HL-60/S4 (cell line): ENCODE measurements around the gene POLR2E.
"Not testable (repeated sequence)": the region's sequence is repeated elsewhere in the genome, so short reads cannot be mapped to it uniquely, and the experiment has no call there.

Experiments used
- in situ Hi-C: fragments of 300-500 bp; cut with MboI; formaldehyde crosslinking; loops from 2 replicates; pipeline ENCODE4 v1.14.3; 2022; ENCODE audit warnings: low sequenced_read_pairs

Gene POLR2E

DNA sequence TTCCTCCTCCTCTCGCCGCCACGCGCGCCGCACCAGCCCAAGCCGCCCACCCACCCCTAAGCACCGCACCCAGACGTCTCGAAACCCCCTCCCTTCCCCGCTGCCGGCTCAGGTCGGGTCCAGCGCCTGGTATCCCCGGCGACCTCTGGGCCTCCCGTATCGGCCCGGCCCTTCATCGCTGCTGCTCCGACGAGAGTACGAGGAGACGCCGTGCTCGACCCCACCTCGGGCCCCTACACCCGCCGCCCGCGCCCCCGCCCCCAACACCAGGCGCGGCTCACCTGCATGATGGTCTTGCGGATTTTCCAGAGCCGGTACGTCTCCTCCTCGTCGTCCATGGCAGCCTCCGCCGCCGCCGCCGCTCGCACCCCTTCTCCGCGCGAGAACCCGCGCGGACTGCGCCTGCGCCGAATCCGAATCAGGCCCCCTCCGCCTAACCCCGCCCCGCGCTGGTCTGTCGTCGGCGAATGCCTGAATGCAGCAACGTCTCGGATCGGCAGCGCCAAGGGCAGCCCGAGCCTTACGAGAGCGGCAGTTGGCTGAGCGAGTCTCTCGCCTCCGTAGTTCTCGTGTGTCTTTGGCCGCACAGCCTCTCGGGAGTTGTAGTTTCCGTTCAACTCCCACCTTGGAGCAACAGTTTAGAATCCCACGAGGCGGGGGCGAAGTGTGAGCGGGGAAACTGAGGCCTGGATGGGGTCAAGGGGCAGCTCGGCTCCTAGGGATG lies at the start of gene POLR2E:
TSS of gene POLR2E (minus strand) at position 398 of the 724 bp plus-strand sequence. CDS start at position 338, 60 bp downstream.
- in situ Hi-C loops = no loop called here

DNA sequence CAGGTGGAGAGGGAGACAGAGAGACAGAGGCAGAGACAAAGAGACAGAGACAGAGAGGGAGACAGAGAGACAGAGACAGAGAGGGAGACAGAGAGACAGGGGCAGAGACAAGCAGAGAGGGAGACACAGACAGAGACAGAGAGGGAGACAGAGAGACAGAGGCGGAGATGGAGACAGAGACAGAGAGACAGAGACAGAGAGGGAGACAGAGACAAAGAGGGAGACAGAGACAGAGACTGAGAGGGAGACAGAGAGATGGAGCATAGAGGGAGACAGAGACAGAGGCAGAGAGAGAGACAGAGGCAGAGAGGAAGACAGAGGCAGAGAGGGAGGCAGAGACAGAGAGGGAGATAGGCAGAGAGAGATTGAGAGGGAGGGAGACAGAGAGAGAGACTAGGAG lies 49.6 kb upstream of the POLR2E start:
- in situ Hi-C loops = no loop called here

DNA sequence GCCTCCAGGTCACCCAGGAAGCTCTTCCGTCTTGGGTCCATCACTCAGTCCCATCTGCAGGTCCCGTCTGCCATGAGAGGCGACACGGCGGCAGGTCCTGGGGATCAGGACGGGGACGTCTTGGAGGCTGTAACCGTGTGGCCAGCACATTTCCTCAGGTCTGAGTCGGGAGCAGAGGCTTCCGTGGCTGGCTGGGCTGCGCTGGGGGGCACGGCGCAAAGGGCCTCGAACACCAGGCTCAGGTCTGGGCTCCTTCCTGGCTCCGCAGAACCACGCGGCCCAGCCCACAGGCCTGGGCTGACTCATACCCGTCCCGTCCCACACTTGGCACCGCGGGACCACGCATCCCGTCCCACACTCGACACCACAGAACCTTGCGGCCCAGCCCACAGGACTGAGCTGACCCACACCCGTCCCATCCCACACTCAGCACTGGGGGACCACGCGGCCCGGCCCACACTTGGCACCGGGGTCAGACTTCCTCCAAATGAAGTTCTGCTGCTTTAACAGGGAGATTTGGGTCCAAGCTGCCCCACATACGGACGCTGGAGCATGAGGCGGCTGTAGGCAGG lies 48.7 kb upstream of the POLR2E start:
- in situ Hi-C loops = no loop called here

DNA sequence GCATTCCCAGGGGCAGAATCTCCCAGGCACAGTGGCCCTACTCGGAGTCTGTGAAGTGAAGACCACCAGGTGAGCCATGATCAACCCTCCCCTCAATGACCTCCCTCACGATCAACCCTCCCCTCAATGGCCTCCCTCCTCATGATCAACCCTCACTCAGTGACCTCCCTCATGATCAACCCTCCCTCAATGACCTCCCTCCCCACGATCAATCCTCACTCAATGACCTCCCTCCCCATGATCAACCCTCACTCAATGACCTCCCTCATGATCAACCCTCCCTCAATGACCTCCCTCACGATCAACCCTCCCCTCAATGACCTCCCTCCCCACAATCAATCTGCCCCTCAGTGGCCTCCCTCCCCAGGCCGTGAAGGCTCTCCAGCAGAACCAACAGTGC lies 46.8 kb upstream of the POLR2E start:
- in situ Hi-C loops = no loop called here

DNA sequence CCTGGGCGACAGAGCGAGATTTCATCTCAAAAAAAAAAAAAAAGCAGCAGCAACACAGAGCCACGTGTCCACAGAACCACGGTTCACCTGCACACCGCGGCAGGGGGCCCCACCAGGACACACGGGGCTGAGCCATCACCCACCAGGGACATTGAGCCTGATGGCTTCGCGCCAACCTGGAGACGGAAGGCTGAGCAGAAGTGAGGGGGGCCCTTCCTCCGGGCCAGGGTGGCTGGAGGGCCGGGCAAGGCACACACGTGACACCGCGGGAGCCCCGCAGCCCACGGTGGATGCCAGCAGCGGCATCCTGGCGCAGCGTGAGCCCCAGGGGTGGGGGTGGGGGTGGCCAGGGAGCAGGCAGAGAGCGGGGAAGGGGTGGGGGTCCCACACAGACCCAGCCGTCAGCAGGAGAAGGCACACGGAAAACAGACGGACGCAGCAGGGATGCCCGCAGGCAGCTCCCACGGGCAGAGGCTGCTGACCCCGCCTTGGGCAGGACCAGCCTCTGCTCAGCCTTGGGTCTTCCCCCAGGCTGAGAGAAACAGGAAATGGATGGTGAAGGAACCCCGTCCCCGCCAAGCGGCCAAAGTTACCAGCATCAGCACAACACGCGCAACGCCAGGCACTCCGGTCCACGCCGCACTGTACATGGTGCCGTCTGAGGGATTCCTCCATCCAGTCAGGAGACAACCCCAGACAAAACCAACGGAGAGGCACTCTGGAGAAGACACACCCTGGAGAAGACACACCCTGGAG lies 45.3 kb upstream of the POLR2E start:
- in situ Hi-C loops = no loop called here

DNA sequence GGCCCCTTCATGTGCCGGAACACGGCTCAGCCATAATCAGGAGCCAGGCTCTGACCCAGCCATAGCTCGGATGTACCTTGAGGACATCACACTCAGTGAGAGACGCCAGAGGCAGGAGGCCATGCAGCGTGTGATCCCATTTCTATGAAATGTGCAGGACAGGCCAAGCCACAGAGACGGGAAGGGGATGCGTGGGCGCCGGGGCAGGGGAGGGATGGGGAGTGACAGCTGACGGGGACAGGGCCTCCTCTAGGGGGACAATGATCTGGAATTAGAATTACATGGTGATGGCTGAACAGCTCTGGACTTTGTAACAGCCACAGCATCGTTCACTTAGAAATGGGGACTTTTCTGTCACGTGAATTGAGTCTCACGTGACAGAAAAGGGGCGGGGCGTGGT lies 44.0 kb upstream of the POLR2E start:
- in situ Hi-C loops = no loop called here

DNA sequence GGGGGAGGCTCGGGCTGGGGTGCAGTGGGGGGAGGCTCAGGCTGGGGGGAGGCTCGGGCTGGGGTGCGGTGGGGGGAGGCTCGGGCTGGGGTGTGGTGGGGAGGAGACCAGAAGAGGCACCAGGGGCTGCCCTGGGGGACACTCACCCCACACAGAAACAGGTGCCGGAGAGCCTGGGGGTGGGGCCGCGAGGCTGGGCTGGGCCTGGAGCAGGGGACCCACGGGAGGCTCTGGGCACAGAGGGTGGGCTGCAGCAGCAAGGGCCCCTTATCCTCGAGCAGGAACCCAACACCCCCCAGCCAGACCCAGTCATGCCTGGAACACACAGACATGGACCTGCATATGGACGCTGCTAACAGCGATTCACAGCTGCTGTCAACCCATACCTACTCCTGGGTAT lies 42.9 kb upstream of the POLR2E start:
- in situ Hi-C loops = no loop called here

DNA sequence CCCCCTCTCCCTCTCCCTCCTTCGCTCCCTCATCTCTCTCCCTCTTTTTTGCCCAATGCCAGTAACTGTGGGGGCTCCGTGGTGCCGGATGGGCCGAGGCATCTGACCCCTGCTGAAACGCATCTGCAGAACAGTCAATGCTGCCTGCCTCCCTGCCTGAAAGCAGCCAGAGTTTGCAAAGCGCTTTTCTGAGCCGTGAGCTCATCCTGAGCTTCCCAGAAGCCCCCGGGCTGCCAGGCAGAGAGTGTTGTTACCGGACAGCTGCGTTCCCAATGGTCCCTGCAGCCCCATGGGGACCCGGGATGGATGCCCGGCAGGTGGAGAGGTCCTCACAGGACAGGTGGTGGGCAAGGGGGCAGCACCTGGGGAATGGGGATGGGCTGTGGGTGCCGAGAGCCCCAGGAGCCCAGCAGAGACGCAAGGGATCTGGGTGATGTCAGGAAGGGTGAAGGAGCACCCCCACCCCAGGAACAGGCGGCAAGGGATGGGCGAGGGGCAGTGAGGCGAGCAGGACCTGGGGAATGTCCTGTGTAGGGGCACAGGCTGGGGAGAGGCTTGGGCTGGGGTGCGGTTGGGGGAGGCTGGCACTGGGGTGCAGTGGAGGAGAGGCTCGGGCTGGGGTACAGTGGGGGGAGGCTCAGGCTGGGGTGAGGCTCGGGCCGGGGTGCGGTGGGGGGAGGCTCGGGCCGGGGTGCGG lies 41.6 kb upstream of the POLR2E start:
- in situ Hi-C loops = no loop called here

DNA sequence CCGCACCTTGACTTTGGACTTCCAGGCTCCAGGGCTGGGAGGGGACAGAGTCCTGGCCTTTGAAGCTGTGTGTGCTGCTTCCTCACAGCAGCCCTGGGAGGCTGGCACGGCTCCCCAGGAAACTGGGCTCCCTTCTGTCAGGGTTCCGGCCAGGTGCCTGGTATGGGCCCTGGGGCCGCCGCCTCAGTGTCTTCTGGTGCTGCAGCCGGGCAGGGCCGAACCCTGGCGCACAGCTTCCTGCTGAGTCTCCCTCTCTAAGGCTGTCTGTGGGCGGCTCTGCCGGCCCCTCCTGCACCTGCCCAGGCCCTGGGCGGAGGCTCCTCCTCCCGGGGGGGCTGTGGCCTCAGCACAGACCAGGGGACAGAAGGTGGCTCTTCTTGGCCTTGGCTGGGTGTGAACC lies 41.0 kb upstream of the POLR2E start:
- in situ Hi-C loops = no loop called here

DNA sequence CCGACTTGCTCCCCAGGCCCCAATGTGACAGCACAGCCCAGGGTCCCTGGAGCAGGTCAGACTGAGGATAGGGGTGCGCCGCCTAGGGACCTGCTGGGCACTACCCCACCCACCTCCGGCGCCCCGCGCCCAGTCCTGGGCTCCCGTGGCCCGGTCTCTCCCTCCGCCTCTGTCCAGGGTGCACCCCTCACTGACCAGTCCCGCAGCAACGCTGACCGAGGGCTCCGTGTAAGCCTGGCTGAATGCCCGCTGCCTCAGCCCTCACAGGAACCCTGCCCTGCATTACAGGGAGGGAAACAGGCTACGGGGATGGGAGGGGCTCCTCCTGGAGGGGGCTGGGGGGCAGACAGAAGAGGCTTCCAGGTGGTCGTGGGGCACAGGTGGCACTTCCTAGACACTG lies 40.3 kb upstream of the POLR2E start:
- in situ Hi-C loops = no loop called here

DNA sequence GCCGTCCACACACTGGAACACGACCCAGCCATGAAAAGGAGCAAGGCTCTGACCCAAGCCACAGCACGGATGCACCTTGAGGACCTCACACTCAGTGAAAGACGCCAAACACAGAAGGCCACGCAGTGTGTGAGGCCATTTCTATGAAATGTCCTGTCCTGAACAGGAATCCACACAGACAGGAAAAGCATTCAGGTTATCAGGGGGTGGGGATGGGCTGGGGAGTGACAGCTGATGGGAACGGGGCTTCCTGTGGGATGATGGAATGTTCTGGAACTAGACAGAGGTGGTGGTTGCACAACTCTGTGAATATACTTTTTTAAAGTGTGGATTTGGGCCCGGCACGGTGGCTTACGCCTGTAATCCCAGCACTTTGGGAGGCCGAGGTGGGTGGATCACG lies 39.3 kb upstream of the POLR2E start:
- in situ Hi-C loops = no loop called here

DNA sequence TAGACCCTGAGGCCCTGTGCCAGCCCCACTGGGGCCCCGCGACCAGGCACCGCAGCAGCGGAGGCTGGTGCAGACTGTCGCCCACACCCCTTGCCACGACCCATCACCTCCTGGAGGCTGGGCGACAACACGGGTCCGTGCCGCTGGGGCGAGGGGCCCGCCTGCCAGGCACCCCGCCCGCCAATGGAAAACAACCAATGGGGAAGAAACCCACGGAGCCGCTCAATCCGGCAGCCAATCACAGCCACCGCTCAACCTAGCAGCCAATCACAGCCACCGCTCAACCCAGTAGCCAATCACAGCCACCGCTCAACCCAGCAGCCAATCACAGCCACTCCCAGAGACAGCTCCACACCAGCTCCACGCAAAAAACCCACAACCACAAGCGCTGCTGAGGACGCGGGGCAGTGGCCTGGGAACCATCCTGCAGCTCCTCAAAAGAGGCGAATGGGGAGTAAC lies 38.3 kb upstream of the POLR2E start:
- in situ Hi-C loops = no loop called here

DNA sequence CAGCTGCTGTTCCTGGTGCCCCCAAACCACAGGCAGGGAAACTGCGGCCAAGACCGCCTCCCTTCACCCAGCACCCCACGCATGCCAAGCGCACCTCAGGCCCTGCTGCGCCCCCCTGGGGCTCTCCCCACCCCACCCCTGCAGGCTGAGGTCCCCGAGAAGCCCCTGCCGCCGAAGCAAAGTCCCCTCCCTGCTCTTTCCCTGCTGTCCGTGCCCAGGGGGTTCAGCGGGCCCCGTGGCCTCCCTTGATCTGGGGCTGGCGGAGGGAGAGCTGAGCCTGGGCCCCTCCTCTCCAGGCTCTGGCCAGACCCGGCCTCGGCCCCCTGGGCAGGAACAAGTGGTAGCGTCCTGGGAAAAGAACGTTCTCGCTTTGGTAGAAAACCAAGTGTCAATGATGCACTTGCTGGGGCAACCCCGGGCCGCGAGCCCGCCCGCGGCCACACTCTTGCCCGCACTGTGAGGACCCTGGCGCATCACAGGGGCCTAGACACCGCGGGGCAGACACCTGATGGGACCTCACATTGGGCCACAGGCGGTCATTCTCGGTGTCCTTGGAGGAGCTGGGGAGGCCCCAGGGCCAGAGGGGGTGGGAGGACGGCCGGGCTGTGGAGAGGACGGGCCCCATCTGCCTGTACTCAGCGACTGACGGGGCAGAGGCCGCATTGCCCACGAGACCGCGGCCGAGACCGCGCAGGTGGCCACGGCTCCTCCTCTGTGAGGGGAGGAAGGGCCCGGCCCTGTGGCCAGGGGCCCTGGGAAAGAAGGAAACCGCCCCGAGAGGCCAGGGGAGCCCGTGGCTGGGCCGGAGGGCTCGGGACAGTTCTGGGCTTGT lies 37.6 kb upstream of the POLR2E start:
- in situ Hi-C loops = no loop called here

DNA sequence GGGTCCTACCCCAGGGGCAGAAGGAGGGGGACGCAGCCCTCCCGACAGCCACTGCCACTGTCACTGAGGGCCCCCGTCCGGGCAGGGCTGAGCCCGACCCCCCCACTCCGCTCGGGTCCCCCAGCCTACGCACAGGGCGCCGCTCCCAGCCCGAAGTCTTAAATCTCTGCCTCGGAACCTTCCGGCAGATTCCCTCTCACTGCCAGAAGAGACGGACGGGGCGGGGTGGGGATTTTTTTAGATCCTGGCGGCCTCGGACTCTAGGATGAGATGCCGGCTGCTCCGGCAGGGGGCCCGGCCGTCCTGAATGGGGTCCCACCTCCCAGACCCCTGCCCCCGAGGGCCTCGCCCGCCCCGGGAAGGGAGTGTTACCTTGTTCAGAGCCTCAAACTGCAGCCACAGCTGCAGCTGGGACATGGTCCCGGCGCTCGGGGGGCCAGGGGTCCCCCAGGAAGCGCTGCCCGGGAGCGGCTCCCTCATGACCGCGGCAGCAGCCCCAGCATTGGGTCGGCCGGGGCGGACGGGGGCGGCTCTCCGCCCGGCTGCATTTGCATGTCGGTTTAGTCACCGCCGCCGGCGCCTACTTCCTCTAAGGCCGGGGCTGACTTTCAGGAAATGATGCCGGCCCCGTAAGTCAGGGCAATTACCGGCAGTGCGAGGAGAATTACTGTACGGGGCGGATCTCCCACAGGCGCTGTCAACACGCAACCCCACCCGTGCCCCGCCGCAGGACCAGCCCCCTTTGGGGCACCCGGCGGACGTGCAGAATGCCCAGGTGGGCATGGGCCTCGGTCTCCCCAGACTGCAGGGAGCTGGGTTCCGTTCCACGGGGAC lies 36.8 kb upstream of the POLR2E start:
- in situ Hi-C loops = no loop called here

DNA sequence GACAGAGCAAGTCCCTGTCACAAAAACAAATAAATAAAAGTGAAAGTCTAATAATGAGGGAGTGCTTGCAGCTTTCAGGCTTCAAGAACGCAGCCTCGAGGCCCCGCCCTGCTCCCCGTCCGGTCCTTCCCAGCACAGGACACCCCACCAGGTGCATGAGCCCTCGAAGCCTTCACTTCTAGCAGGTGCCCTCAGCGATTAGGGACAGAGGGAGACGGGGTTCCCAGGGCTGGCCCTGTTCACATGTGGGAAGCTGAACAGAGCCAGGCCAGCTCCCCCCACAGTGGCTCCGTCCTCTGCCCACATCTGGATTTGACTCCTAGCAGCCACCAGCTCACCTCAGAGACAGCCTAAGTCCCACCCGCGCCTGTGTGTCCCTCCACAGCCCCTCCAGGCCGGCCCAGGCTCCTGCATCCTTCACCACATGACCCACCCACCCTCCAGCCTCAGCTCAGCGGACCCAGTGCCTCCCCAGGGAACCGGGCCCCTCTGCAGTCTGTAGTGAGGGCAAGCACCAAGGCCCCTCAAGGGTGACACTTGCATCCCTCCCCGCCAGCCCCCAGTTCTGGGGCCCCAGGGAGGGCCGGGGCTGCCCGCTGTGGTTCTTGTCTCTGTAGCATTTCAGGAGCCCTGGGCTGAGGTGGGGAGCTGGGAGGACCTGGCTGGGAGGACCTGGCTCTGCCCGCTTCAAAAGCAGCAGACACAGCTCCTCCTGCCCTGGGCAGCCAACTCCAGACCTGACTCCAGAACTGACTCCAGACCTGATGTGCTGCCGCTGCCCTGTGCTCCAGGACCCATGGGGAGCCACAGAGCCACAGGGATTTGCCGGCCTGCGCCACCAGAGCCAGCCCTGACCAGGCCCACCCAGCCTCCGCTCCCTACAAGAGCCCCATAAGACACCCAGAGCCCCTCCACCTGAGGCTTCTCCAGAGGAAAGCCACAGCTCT lies 35.9 kb upstream of the POLR2E start:
- in situ Hi-C loops = no loop called here

DNA sequence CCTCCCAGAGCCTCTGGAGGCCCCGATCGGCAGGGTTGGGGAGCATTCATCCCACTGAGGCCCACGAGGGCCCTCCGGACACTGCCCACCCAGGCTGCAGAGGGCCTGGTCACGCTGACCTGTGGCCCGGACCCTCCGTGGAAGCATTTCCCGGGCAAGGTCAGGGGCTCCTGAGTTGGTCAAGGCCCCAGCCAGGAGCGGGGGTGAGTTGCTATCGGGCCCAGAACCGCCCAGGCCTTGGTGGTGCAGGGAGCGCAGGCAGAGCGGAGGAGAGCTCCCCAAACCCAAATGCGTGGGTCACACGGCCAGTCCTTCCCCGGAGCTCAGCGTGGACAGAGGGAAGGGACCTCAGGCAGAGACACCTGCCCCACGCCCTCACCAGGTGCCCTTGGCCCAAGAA lies 34.4 kb upstream of the POLR2E start:
- in situ Hi-C loops = no loop called here

DNA sequence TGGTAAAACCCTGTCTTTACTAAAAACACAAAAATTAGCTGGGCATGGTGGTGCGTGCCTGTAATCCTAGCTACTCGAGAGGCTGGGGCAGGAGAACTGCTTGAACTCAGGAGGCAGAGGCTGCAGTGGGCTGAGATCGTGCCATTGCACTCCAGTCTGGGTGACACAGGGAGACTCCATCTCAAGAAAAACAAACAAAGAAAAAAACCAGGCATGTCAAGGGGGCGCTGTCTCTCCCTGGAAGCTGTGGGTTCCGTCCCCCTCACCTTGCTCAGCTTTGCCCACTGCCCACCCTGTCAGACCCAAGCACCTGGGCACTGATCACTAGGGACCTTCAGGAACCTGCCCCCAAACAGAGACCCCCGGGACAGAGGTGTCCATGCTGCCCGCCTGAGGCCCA lies 33.9 kb upstream of the POLR2E start:
- in situ Hi-C loops = not testable (repeated sequence)

DNA sequence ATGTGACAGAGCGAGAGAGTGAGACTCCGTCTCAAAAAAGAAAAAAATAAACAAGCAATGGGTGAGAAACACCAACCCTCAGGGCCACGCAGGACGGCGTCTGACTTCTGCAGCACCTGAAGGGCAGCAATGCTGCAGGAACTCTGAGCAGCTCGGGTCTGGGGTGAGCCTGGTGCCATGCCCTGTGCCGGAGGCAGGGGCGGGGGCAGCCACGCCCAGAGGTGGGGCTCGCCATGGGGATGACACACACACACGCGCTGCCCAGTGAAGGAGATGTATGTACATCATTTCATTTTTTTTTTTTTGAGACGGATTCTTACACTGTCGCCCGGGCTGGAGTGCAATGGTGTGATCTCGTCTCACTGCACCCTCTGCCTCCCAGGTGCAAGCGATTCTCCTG lies 32.9 kb upstream of the POLR2E start:
- in situ Hi-C loops = no loop called here
